IMR-90 (cell line): Measurements from ENCODE around the gene AFAP1L1. TPM values are rescaled to one million over a fixed set of nuclear protein-coding genes. Genes with fewer than 3 reads are reported as not detected.

Experiments
- ATAC-seq: fragments of 200-7000 bp; cut with Tn5 transposase; 2 replicates; pipeline ENCODE4 v1.9.1; 2020; ENCODE audit warnings: low read depth, mild to moderate bottlenecking, moderate library complexity
- BruUV-seq: library from RNA; stranded (reverse); fragments of 400-500 nt; replicated peaks from 2 replicates; lab custom pipeline; 2021; lab: Mats Ljungman, UMichigan
- CTCF ChIA-PET: fragments of 300-600 bp; formaldehyde crosslinking; extraction: SDS; loops from one replicate; lab custom pipeline; 2021; ENCODE audit warnings: antibody characterized with exemption; lab: Yijun Ruan, JAX
- POLR2A ChIA-PET: fragments of 300-600 bp; sonication (Branson Sonifier 250); formaldehyde crosslinking; loops from one replicate; lab custom pipeline; 2022; ENCODE audit warnings: antibody characterized with exemption; ENCODE audit not compliant: unreplicated experiment; lab: Charles Lee
- DNase-seq: peaks from one replicate; pipeline ENCODE4 v3.0.0; 2013
- H2AFZ ChIP-seq: replicated peaks from 2 replicates; pipeline ENCODE3; 2013; ENCODE audit warnings: low read length, mild to moderate bottlenecking; ENCODE audit not compliant: poor library complexity
- H2AK5ac ChIP-seq: 2 replicates; pipeline ENCODE4 v1.6.1; 2013; ENCODE audit warnings: low read depth, low read length, inconsistent platforms
- H2AK9ac ChIP-seq: replicated peaks from 2 replicates; pipeline ENCODE3; 2013; ENCODE audit warnings: mild to moderate bottlenecking, low read depth, low read length, moderate library complexity; ENCODE audit not compliant: poor library complexity
- H2BK120ac ChIP-seq: 2 replicates; pipeline ENCODE4 v1.6.1; 2013; ENCODE audit warnings: low read depth, low read length, inconsistent platforms
- H2BK15ac ChIP-seq: 3 replicates; pipeline ENCODE4 v1.6.1; 2013; ENCODE audit warnings: low read depth, low read length, inconsistent platforms
- H2BK20ac ChIP-seq: 2 replicates; pipeline ENCODE4 v1.6.1; 2013; ENCODE audit warnings: low read depth, mild to moderate bottlenecking, inconsistent platforms, low read length, moderate library complexity
- H2BK5ac ChIP-seq: 2 replicates; pipeline ENCODE4 v1.6.1; 2013; ENCODE audit warnings: mild to moderate bottlenecking, low read depth, low read length, inconsistent platforms; ENCODE audit not compliant: poor library complexity, severe bottlenecking
- H3K14ac ChIP-seq: replicated peaks from 2 replicates; pipeline ENCODE4 v1.6.1; 2013; ENCODE audit warnings: low read depth, low read length, inconsistent platforms
- H3K18ac ChIP-seq: 2 replicates; pipeline ENCODE4 v1.6.1; 2013; ENCODE audit warnings: low read depth, low read length, control low read depth
- H3K23ac ChIP-seq: 2 replicates; pipeline ENCODE4 v1.6.1; 2013; ENCODE audit warnings: low read depth, low read length, inconsistent platforms
- H3K27ac ChIP-seq: 2 replicates; pipeline ENCODE4 v1.5.1; 2013; ENCODE audit warnings: mild to moderate bottlenecking, control low read depth, low read length; ENCODE audit not compliant: insufficient read depth
- H3K27me3 ChIP-seq: 2 replicates; pipeline ENCODE4 v1.6.1; 2013; ENCODE audit warnings: low read length; ENCODE audit not compliant: control insufficient read depth, insufficient read depth
- H3K36me3 ChIP-seq: 2 replicates; pipeline ENCODE4 v1.6.1; 2013; ENCODE audit warnings: low read length, mixed read lengths; ENCODE audit not compliant: control insufficient read depth, insufficient read depth
- H3K4ac ChIP-seq: 2 replicates; pipeline ENCODE4 v1.6.1; 2013; ENCODE audit warnings: low read depth, low read length, inconsistent platforms
- H3K4me1 ChIP-seq: 2 replicates; pipeline ENCODE4 v1.6.1; 2013; ENCODE audit warnings: low read length, mixed read lengths; ENCODE audit not compliant: control insufficient read depth, insufficient read depth
- H3K4me2 ChIP-seq: 2 replicates; pipeline ENCODE4 v1.6.1; 2013; ENCODE audit warnings: low read depth, mild to moderate bottlenecking, control low read depth, low read length, moderate library complexity
- H3K4me3 ChIP-seq: 2 replicates; pipeline ENCODE4 v1.5.1; 2013; ENCODE audit warnings: low read depth, mild to moderate bottlenecking, control low read depth, low read length, moderate library complexity; ENCODE audit not compliant: insufficient read depth
- H3K56ac ChIP-seq: 2 replicates; pipeline ENCODE4 v1.6.1; 2013; ENCODE audit warnings: low read length, inconsistent platforms; ENCODE audit not compliant: insufficient read depth; ENCODE audit errors: extremely low read depth
- H3K79me1 ChIP-seq, 2 experiments: 2 replicates each; pipeline ENCODE4 v1.6.1; 2013; ENCODE audit warnings: low read length in 2 of 2, inconsistent platforms in 1 of 2, low read depth in 1 of 2
- H3K9ac ChIP-seq: 2 replicates; pipeline ENCODE4 v1.6.1; 2013; ENCODE audit warnings: low read depth, low read length, control low read depth
- H3K9me1 ChIP-seq: 2 replicates; pipeline ENCODE4 v1.6.1; 2013; ENCODE audit warnings: low read length, inconsistent platforms; ENCODE audit not compliant: insufficient read depth
- H3K9me3 ChIP-seq: 2 replicates; pipeline ENCODE4 v1.6.1; 2013; ENCODE audit warnings: low read length; ENCODE audit not compliant: control insufficient read depth, insufficient read depth
- H4K20me1 ChIP-seq: 2 replicates; pipeline ENCODE4 v1.6.1; 2013; ENCODE audit warnings: low read length, inconsistent platforms; ENCODE audit not compliant: insufficient read depth
- H4K5ac ChIP-seq: 2 replicates; pipeline ENCODE4 v1.6.1; 2013; ENCODE audit warnings: mild to moderate bottlenecking, low read depth, low read length, control low read depth
- H4K8ac ChIP-seq, 2 experiments: 2 replicates each; pipeline ENCODE4 v1.6.1; 2013; ENCODE audit warnings: low read depth in 2 of 2, low read length in 2 of 2, control low read depth in 1 of 2, inconsistent platforms in 1 of 2
- H4K91ac ChIP-seq: 2 replicates; pipeline ENCODE4 v1.6.1; 2013; ENCODE audit warnings: low read depth, low read length, inconsistent platforms; ENCODE audit not compliant: insufficient read depth
- BHLHE40 ChIP-seq: fragments of 150-350 bp; IDR thresholded peaks from 2 replicates; pipeline ENCODE4 v1.6.1; 2016; ENCODE audit warnings: mild to moderate bottlenecking, low read depth, low read length
- CEBPB ChIP-seq: IDR thresholded peaks from 2 replicates; pipeline ENCODE4 v1.6.1; 2012; ENCODE audit warnings: low read depth, low read length, improper control_type of control experiment
- CHD1 ChIP-seq: IDR thresholded peaks from 2 replicates; pipeline ENCODE4 v1.6.1; 2012; ENCODE audit warnings: low read depth, low read length, improper control_type of control experiment
- CTCF ChIP-seq: conservative IDR thresholded peaks from 2 replicates; pipeline ENCODE4 v1.5.1; 2012; ENCODE audit warnings: mild to moderate bottlenecking, low read depth, low read length, improper control_type of control experiment
- FOS ChIP-seq: fragments of 150-350 bp; IDR thresholded peaks from 2 replicates; pipeline ENCODE4 v1.6.1; 2016; ENCODE audit warnings: low read depth, low read length
- MAFK ChIP-seq: IDR thresholded peaks from 2 replicates; pipeline ENCODE4 v1.6.1; 2012; ENCODE audit warnings: low read depth, low read length, improper control_type of control experiment
- MAZ ChIP-seq: IDR thresholded peaks from 2 replicates; pipeline ENCODE4 v1.6.1; 2012; ENCODE audit warnings: low read depth, mild to moderate bottlenecking, low read length, improper control_type of control experiment, moderate library complexity, borderline replicate concordance
- MXI1 ChIP-seq: IDR thresholded peaks from 2 replicates; pipeline ENCODE4 v1.6.1; 2012; ENCODE audit warnings: low read depth, mild to moderate bottlenecking, low read length, moderate library complexity, borderline replicate concordance
- NFE2L2 ChIP-seq: fragments of 150-350 bp; IDR thresholded peaks from 2 replicates; pipeline ENCODE4 v1.6.1; 2016; ENCODE audit warnings: low read depth, mild to moderate bottlenecking, low read length
- POLR2A ChIP-seq: IDR thresholded peaks from 2 replicates; pipeline ENCODE4 v1.6.1; 2012; ENCODE audit warnings: mild to moderate bottlenecking, low read depth, low read length
- RAD21 ChIP-seq: IDR thresholded peaks from 2 replicates; pipeline ENCODE4 v1.6.1; 2012; ENCODE audit warnings: low read length, improper control_type of control experiment
- RCOR1 ChIP-seq: IDR thresholded peaks from 2 replicates; pipeline ENCODE4 v1.6.1; 2012; ENCODE audit warnings: mild to moderate bottlenecking, low read length, improper control_type of control experiment; ENCODE audit not compliant: insufficient replicate concordance
- RFX5 ChIP-seq: IDR thresholded peaks from 2 replicates; pipeline ENCODE4 v1.8.0; 2012; ENCODE audit warnings: low read depth, mild to moderate bottlenecking, low read length, moderate library complexity
- SMC3 ChIP-seq: fragments of 150-350 bp; IDR thresholded peaks from 2 replicates; pipeline ENCODE4 v1.6.1; 2016; ENCODE audit warnings: low read depth, mild to moderate bottlenecking, antibody characterized with exemption, low read length, moderate library complexity
- USF2 ChIP-seq: fragments of 150-350 bp; IDR thresholded peaks from 2 replicates; pipeline ENCODE4 v1.6.1; 2017; ENCODE audit warnings: mild to moderate bottlenecking, antibody characterized with exemption, low read length, low read depth
- WGBS, 2 experiments: methylation state at CpG; one replicate each; pipeline versions ENCODE4 v1.1.5 to v1.1.7; 2013; ENCODE audit warnings: missing lambda C conversion rate in 2 of 2; ENCODE audit not compliant: insufficient read length in 1 of 2; ENCODE audit errors: extremely low coverage in 2 of 2; 5-methylcytosine and 5-hydroxymethylcytosine counted together
- dilution Hi-C: fragments of 300-500 bp; cut with HindIII; formaldehyde crosslinking; loops from one replicate; pipeline ENCODE4 v1.14.3; 2018; ENCODE audit warnings: low sequenced_read_pairs; ENCODE audit not compliant: unreplicated experiment
- in situ Hi-C: fragments of 300-500 bp; cut with MboI; formaldehyde crosslinking; loops from 3 replicates; pipeline ENCODE4 v1.14.3; 2019; ENCODE audit warnings: low sequenced_read_pairs, inconsistent platforms, mixed read lengths
- intact Hi-C: fragments of 100-400 bp; cut with micrococcal nuclease; formaldehyde crosslinking; loops from 2 replicates; pipeline ENCODE4 v1.10.0; 2022
- polyA plus RNA-seq, 3 experiments: library from polyadenylated mRNA; depleted of rRNA; stranded (reverse); fragments of >200 nt; gene quantifications; 2 replicates each; pipeline ENCODE4 v1.2.3, GENCODE V29; 2012; ENCODE audit warnings: low replicate concordance in 1 of 3
- total RNA-seq: library from RNA; depleted of rRNA; stranded (reverse); fragments of >200 nt; gene quantifications from 2 replicates; pipeline ENCODE4 v1.2.3, GENCODE V29; 2012
- TF ChIP-seq, protein P1 (sequence below): fragments of 150-350 bp; IDR thresholded peaks from 2 replicates; pipeline ENCODE4 v1.6.1; 2016; ENCODE audit warnings: low read depth, mild to moderate bottlenecking, low read length, moderate library complexity, borderline replicate concordance

The AFAP1L1 gene
- total and polyA plus RNA-seq, 2 of the 4 experiments (the other 2 are of a cell fraction): 3.3 to 5.7 TPM

- Histone ChIP-seq H3K9ac (no peak overlapping the region), H2BK5ac (no peak overlapping the region), H3K36me3 (peaks cover 3% of the 10 kb centered on the region; the same call in 1 of the 2 replicates), H4K5ac (no peak overlapping the region), H3K23ac (no peak overlapping the region), H4K8ac (no peak overlapping the region), H4K91ac (no peak overlapping the region), H3K56ac (no peak overlapping the region), H2BK20ac (no peak overlapping the region), H3K4ac (no peak overlapping the region), H2BK120ac (no peak overlapping the region), H2AFZ (no peak overlapping the region), H3K79me1 (peaks cover 0 to 14% of the 10 kb centered on the region in 2 experiments; a peak in 1 of 4 replicates), H3K9me1 (peaks cover 3% of the 10 kb centered on the region), H4K20me1 (no peaks in the 10 kb centered on the region), H2AK5ac (no peak overlapping the region), H3K27me3 (no peaks in the 10 kb centered on the region), H3K9me3 (no peaks in the 10 kb centered on the region), H2BK15ac (no peak overlapping the region), H3K4me3 (no peak overlapping the region), H2AK9ac (no peak overlapping the region), H3K4me2 (no peak overlapping the region), H3K27ac (no peak overlapping the region), H3K14ac (no peak overlapping the region), H3K18ac (no peak overlapping the region), H3K4me1 (no peaks in the 10 kb centered on the region)
- in situ Hi-C loops: no loop called here
- WGBS, 2 experiments: no CpG with 5 or more reads among the region's 1 CpG
- POLR2A ChIA-PET: no interaction called here
- TF ChIP-seq RAD21: no peak
- TF ChIP-seq USF2: no peak
- TF ChIP-seq MXI1: no peak
- TF ChIP-seq CEBPB: no peak
- TF ChIP-seq FOS: no peak
- no peak for TF ChIP-seq MAFK
- TF ChIP-seq MAZ: no peak
- no peak for TF ChIP-seq SMC3
- no peak for TF ChIP-seq CTCF
- no peak for TF ChIP-seq RCOR1
- TF ChIP-seq CHD1: no peak
- TF ChIP-seq NFE2L2: no peak
- TF ChIP-seq RFX5: no peak
- no peak for TF ChIP-seq POLR2A
- TF ChIP-seq, protein P1, sequence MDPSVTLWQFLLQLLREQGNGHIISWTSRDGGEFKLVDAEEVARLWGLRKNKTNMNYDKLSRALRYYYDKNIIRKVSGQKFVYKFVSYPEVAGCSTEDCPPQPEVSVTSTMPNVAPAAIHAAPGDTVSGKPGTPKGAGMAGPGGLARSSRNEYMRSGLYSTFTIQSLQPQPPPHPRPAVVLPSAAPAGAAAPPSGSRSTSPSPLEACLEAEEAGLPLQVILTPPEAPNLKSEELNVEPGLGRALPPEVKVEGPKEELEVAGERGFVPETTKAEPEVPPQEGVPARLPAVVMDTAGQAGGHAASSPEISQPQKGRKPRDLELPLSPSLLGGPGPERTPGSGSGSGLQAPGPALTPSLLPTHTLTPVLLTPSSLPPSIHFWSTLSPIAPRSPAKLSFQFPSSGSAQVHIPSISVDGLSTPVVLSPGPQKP: no peak
- TF ChIP-seq BHLHE40: no peak
- CTCF ChIA-PET: interaction anchor here (0.8 kb wide), 1 partner anchor 74 kb away, joined by 3 read pairs; no protein-coding TSS in a partner anchor
- ATAC-seq (no peak), DNase-seq (no peak)
- intact Hi-C loops: no loop called here
- dilution Hi-C loops: no loop called here
- no TSS peak for BruUV-seq
Measured at GRCh38 chr5:149360272-149360671, 88.6 kb downstream of the AFAP1L1 start.
